NCI-H510A (cell line): Measurements from ENCODE around the gene SFXN5.

Source experiments
- DNase-seq: peaks from one replicate; lab custom pipeline; 2025; lab: John Stamatoyannopoulos, UW

Gene SFXN5

DNA sequence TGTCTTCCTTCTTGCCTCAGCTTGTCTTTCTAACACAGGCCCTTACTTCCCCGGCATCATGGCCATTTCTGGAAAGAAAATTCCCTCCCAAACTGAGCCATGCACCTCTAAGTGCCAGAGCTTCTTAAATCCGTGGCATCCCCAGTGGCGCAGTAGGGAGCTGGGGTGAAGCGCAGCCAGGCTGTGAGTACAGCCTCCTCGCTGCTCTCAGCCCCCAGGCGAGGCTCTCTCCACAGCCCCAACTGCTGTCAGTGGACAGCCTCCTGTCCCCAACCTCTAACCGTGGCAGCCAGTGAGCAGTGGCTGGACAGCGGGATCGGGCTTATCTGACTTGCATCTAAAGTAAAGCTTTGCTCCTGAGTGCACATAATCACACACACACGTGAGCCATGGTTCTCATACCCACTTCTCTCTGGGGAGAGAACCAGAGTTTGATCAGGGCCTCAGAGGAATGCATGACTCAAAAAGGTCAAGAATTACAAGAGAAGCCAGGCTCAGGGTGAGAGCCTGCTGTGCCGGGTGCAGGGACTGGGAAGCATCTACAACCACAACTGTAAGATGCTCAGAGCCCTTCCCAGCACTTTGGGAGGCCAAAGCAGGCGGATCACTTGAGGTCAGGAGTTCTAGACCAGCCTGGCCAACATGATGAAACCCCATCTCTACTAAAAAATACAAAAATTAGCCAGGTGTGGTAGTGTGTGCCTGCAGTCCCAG, 50.7 kb downstream of the SFXN5 start:
- DNase-seq: no peak

DNA sequence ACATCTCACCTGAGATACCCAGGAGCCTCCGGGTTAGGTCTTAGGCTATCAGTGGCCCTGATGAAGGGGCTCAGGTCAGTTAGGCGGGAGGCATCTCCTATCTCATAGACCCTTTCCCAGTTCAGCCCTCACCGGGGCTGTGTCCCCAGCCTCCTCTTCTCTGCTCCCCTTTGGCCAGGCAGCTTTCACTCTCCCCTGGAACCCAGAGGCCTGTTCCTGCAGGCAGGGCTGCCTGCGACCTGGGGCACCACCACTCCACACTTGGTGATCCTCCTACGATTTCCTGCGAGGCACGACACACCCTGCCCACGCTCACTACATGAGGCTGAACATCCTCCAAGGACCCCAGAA, 51.2 kb downstream of the SFXN5 start:
- no peak for DNase-seq

DNA sequence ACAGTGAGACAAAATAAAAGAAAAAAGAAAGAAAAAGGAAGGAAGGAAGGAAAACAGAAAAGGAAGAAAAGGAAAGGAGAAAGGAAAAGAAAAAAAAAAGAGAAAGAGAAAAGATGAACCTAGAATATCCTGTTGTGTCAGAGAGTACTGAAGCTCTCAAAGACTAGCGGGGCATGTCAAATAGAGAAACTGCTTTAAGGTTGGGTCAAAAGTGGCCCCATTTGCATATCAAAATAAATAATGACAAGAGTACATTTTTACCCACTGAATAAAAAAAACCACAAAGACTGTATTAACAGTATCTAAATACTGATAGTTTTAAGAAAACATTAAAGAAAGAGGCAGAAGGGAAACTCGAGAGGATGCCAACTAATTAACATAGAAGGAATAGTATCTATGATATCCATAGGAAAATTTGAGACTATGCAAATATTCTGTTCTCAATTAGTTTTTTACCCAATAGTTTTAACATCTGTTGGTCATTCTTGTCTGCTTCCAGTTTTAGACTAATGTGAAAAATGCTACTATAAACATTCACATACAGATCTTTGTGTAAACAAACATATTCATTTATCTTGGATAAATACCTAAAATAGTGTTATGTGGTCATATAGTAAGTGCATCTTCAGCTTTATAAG, 53.2 kb downstream of the SFXN5 start:
- no peak for DNase-seq

DNA sequence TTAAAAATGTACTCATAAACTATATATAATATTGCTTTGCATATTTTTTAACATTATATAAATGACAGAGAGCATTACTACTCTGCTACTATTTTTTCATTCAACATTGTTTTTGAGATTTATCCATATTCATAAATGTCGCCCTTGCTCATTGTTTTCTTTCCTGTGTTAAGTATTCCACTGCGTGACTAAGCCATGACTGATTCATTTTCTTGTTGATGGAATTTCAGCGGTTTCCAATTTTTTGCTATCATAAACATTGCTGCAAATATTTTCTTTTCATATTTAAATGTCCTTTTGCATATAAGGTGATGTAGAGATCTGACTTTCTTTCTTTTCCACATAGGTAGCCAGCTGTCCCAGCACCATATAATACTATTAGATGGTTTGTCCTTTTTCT, 57.6 kb downstream of the SFXN5 start:
- DNase-seq: no peak

DNA sequence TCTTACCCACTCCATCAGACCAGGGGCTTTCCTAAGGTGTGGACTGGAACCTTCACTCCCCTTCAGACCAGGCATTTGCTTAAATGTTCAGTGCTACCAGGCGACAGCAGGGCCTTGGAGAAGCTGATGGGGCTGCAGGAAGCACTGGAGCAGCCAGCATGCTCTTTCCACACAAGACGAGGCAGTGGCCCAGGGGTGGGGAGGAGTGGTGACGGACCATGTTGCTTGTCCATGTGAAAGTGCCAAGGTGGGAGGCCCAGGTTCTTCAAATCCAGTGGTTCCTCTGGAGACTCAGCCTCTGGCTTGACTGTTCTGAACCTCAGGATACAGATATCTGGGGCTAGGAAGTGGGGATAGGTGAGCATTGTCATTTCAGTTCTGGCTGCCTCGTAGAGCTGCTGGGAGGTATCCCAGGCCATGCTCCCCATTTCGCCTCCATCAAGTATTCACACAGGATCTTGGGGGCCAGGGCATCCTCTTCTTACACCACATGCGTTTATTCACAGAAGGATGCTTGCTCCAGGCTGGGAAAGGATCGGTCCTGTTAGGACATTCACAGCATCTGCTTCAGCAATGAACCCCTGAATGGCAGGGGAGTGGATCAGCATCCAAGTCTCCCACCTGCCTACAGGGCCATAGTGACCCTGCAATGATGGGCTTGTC, 62.2 kb downstream of the SFXN5 start:
- no peak for DNase-seq

DNA sequence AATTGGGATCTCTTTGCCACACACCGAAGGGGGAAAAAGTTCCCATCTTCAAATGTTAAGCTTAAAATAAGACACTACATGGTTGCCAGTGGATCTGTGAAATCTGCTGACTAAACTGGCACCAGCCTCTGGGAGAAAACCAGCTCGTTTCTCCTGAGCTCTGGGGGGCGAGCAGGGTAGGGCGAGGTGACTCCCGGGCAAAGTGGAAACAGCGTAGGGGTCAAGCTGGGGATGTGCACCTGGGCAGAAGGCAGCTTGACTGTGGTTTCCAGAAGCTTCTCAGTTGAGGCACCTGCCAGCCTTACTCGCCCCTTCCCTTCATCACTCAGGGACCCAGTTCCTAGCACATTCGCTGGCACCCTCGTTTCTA, 62.8 kb downstream of the SFXN5 start:
- no peak for DNase-seq

DNA sequence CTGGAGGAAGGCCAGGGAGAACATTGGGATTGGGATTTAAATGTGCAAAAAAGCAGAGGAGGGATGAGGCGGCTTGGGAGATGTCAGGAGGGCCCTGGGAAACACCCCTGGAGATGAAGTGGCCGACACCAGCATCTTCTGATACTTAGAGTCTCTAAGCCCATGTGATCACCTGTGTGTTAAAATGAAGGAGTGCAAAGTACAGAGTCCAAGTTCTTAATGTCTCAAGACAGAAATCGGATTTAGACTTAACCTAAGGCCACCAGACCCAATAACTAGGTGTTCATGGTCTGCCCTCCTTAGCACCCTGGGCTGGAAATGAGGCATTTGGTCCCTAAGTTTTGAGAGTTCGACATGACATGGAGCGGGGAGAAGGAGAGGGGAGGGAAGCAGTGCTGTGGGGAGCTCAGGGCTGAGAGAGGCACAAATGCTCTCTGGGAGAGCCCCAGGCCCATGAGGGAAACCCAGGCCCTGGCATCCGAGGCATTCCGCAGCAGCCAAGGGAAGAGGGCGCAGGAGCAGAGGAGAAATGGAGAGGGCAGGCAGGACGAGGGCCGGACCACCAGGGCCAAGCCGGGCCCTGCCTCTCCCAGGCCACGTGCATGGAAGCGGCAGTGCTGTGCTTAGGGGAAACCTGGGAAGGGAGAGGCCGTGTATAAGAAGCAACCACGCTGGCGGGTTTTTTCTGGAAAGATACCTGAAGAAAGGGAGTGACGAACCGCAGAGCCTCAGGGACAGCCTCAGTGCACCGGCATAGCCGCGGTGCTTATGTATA, 63.3 kb downstream of the SFXN5 start:
- no peak for DNase-seq

DNA sequence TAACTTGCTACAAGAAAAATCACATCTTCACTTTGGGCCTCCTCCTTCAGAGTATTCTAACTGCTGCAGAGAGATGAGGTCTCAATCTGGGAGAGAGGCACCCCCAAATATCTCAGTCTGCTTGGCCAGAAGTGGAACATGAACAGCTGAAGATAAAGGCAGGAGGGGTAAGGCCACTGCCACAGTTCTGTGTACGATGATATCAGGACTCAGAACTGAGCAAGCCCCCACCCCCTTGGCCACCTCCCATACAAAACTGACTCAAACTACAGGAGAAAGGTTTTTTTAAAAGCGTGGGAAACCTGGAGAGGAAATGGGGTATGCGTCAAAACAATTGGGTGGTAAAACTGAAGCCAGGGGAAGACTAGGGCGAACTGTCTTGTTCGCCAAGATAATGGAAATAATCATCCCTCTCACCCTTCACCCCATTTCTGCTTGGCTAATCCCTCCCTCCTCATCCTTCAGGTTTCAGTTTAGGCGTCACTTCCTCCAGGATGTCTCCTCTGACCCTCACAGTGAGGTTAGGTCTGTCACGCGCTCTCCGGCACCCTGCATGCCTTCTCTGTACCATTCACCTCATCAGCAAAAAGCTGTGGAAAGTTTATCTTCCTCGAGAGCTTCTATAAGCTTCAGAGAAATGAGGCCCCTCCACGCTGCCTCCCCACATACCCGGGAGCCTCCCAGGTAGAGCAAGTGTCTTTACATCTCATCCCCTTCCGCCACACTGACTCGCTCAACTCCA, 64.4 kb downstream of the SFXN5 start:
- DNase-seq: no peak

DNA sequence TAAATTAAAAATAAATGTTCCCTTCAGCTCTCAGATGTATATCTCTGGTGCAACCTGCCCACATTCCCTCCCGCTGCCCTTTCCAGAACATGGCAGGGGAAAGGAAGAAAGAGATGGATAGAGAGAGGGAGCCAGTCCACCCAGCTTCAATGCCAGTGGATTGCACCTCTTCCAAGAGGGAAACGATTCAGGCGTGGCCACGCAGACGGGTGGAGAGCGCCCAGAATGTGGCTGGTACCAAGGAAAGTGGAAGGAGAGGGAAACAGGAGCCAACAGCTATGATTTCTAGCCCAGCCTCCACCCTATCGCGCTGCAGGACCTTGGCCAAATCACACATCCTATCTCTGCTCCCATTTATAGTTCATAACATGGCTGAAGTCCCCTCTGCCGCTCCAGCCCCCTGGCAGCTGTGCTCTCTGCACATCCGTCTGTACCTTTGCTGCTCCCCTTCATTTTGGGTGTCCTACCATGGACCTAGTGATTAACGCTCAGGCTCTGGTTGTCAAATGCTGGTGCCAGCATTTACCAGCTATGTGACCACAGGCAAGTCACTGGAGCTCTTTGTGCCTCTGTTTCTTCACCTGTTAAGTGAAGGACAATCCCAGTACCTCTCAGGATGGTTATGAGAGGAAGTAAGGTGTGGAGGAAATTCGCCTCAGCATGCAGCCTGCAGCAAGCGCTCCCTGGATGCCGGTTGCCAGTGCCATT, 66.5 kb downstream of the SFXN5 start:
- no peak for DNase-seq

DNA sequence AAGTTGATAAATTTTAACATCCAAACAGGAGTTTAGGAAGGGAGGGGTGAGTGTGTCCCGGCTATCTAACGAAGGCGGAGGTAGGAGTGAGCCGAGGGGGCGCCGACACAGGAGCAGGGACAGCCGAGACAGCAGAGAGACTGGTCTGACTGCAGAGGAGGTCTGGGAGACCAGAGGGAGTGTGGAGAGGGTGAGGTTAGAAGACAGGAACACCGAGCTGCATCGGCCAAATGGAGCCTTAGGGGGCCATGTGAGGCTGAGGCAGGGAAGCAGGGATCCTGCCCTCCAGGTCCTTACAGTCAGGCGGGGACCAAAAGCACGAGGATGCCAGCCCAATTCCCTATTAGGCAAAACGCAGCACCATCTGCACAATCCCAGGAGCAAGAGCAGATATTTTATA, 67.0 kb downstream of the SFXN5 start:
- DNase-seq: no peak

DNA sequence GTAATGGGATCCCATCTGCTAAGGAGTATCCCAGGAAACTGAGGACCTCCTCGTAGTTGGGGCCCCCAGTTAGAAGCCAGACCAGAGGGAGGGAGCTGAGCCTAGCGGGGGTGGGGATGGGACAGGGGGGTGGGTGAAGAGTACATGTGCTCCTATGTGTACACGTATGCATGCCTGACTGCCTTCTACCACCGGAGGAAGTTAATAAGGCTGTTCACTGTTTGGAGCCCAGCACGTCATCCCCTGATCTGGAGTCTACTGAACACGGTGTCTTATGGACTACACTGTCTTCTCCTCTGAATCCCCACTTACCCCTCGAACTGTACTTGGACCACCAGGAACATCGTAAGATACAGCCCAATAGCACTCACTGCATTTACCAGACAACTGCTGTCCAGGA, 68.5 kb downstream of the SFXN5 start:
- no peak for DNase-seq

DNA sequence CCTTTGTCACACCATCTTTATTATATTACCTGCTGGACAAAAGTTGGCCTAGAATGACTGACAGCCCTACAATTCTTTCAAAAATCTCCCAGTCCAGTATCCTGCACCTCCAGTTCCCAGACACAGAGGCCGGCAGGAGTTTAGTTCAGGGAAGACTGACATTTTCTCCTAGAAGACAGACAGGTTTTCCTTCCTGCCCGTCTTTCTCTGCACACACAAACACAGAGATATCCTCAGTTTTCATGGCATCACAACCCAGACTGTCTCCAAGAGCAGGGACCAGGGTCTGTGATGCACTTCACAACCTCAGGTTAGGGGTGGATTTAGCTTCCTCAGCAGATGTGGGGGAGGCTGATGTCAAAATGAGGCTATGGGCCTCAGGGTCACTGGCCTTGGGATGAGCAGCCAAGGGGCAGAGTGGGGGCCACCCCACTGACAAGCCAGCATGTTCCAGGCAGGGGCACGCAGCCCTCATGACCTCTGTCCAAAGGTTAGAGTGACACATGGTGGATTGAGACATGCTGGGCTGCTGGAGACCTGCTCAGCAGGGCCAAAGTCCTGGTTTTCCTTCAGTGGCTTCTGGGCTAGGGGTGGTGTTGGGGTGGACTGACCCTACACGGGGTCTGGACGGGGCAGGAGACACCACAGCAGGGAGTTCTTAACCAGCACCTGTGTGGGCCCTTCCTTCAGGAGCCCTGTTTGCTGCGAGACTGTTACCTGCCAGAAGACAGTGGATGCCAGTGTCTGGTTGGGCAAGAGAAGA, 70.5 kb downstream of the SFXN5 start:
- DNase-seq: no peak

DNA sequence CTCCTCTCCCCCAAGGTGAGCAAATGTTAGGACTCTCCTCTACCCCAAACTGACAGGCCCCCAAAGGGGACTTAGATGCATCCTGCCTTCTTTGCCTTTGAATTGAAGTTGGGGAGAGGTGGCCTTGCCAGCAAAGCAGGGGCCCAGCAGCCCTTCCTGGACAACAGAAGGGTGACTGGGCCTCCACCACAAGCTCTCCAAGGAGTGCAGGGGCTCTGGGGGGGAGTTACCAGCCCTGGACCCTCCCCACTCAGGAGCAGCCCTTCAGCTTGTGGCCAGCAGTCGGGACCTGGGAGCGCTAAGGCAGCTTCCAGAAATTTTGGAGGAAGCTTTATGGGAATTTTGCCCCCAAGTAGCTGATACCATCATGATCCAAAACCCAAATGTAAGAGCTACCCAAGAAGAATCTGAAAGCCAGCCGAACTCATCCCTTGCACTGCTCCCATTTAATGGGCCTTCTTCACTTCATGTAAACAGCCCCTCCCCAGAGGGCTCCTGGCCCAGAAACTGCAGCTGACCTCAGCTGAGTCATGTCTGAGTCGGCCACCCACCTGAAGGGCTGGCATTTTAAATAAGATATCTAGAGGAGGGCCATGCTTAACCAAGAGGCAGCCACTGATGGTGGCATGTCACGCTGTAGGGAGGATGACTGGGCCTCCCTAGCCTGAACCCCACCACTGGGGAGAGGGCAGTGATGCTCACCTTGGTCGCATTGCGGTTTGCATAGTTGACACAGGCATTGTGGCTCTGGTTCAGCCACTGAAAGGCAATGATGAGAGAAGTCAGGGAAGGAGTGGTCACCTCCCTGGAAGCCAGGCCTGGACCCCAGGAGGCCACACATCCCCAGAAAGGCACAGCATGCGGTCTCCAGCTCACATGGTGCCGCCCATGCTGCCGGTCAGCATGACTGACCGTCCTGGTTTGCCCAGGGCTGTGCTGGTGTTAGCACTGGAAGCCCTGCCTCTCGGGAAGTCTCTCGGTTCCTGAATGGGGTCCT, 71.5 kb downstream of the SFXN5 start:
- DNase-seq: no peak

DNA sequence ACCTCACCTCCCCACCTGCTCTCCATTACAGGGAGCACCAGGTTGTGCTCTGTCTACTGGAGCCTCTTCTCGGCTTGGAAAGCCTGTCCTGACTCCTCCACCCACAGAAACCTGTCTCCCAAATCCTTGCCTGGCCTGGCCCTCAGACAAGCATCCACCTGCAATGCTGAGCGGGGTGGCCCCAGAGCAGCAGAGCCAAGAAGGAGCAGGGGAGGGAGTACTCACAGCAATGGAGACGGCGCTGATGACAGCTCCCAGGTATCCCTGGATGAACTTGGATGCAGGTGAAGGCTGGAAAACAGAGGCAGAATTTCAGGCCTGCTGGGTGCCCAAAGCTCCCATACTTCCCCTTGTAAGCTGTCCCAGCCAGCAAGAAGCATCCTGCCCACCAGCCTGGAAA, 72.8 kb downstream of the SFXN5 start:
- no peak for DNase-seq

DNA sequence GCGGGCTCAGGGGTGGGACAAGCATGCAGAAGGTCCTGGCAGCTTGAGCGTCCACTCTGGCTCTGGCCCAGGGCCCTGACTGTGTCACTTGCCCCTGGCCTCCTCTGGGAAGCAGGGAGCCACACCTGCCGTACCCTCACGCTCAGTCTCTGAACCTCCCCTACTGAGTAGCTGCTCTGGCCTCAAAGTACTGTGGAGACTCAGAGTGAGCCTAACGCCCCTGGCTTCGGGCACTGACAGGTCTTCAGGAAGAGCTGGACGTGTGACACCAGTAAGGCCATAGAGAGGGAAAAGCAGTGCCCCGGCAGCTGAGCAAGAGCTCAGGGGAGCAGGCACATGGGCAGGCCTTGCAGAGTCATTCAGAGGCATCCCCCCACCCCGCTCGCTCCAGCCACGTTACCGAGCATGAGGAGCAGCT, 73.3 kb downstream of the SFXN5 start:
- DNase-seq: no peak

DNA sequence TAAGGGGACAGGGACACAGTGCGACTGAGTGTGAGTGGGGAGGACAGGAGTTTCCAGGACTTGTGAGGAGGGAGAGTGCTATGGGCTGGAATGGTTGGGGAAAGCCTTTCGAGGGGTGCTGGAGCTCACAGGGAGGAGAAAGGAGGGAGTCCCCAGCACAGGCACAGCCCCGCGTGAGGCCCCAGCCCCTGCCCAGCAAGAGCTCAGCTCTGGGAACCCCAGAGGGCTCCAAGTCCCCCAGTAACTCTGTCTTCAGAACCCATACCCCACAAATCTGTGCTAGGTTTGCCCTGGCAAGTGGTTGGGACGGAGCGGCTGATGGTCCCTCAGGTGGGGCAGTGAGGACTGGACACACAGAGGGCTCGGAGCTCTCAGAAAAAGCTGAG, 75.4 kb downstream of the SFXN5 start:
- DNase-seq: no peak

DNA sequence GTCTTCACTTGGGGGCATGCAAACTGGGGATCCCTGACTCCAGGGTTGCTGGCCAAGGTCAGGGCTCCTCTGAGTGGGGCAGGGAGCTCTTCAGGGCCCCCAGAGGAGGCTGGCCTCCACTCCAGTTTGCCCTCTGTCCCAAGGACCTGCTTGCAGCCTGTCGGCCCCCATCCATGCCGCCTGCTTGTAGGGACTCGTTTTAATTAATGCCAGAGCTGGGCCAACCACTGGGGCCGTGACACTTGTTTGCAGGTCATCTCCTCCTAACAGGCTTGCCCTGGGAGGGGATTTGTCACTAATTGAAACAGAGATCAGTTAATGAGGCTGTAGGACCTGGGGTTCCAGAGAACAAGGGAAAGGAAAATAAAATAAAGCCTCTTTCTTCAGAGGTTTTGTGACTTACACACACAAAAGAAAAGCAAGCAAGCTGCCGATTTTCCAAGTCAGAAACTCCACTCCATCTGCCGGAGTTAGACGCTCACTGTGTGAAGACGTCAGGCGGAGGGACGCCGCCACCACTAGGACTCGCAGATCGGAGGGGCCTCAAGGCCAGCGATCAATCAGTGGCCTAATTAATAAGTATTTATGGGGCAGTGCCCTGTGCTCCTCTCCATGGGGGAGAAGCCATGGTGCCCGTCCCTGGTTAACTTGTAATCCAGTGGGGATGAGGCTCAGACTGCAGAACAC, 75.9 kb downstream of the SFXN5 start:
- no peak for DNase-seq

DNA sequence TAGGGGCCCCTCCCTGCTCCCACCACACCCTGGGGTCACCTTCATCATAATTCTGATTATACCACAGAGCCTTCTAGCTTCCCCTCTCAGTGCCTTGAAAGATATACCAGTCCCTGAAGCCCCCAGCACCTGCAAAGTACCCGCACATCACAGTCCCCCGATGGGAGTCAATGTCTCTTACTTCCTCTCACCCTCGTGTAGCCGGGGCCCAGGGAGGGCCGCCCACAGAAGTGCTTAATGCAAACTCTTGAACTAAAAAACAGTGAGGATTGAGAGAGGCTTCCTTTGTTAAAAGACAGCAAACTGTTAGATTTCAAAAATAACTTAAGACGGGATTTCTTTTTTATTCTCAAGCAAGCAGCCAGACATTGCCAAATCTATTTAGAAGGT, 76.5 kb downstream of the SFXN5 start:
- DNase-seq: no peak
